H9 (cell line): ENCODE measurements around the gene SOHLH2. TPM values are rescaled to one million over a fixed set of nuclear protein-coding genes. Genes with fewer than 3 reads are reported as not detected.

Experiments used
- DNase-seq: peaks from one replicate; pipeline ENCODE4 v3.0.0-alpha.2; 2017
- H2AFZ ChIP-seq: one replicate; pipeline ENCODE4 v1.6.1; 2013; ENCODE audit warnings: mild to moderate bottlenecking, low read length, control low read depth, moderate library complexity
- H2AK5ac ChIP-seq: 2 replicates; pipeline ENCODE4 v1.6.1; 2013; ENCODE audit warnings: low read length, control low read depth, mixed read lengths; ENCODE audit not compliant: insufficient read length
- H2BK120ac ChIP-seq: one replicate; pipeline ENCODE4 v1.6.1; 2013; ENCODE audit warnings: low read depth, mild to moderate bottlenecking, low read length, control low read depth, inconsistent platforms; ENCODE audit not compliant: poor library complexity, severe bottlenecking
- H2BK12ac ChIP-seq: 2 replicates; pipeline ENCODE4 v1.6.1; 2013; ENCODE audit warnings: low read length, control low read depth, mixed read lengths, low read depth; ENCODE audit not compliant: insufficient read length
- H2BK15ac ChIP-seq: 2 replicates; pipeline ENCODE4 v1.6.1; 2013; ENCODE audit warnings: low read depth, low read length, control low read depth
- H2BK20ac ChIP-seq: one replicate; pipeline ENCODE4 v1.6.1; 2013; ENCODE audit warnings: low read depth, mild to moderate bottlenecking, low read length, control low read depth, inconsistent platforms; ENCODE audit not compliant: poor library complexity, severe bottlenecking
- H2BK5ac ChIP-seq: 2 replicates; pipeline ENCODE4 v1.6.1; 2013; ENCODE audit warnings: low read length, control low read depth, mixed read lengths; ENCODE audit not compliant: insufficient read length
- H3K14ac ChIP-seq: 2 replicates; pipeline ENCODE4 v1.6.1; 2013; ENCODE audit warnings: low read length, control low read depth; ENCODE audit not compliant: insufficient read depth
- H3K18ac ChIP-seq: 2 replicates; pipeline ENCODE4 v1.6.1; 2013; ENCODE audit warnings: low read depth, mild to moderate bottlenecking, mixed read lengths, low read length, control low read depth; ENCODE audit not compliant: insufficient read length
- H3K23ac ChIP-seq: 2 replicates; pipeline ENCODE4 v1.6.1; 2013; ENCODE audit warnings: low read length, control low read depth, mixed read lengths, low read depth; ENCODE audit not compliant: insufficient read length
- H3K23me2 ChIP-seq: 2 replicates; pipeline ENCODE4 v1.6.1; 2013; ENCODE audit warnings: low read depth, mild to moderate bottlenecking, mixed read lengths, low read length, control low read depth; ENCODE audit not compliant: insufficient read length, poor library complexity, severe bottlenecking
- H3K27ac ChIP-seq: 2 replicates; pipeline ENCODE4 v1.5.1; 2013; ENCODE audit warnings: low read length, control low read depth, mixed read lengths, low read depth; ENCODE audit not compliant: insufficient read length
- H3K27me3 ChIP-seq: 2 replicates; pipeline ENCODE4 v1.6.1; 2013; ENCODE audit warnings: low read length, control low read depth, inconsistent platforms; ENCODE audit not compliant: insufficient read depth
- H3K4ac ChIP-seq: 2 replicates; pipeline ENCODE4 v1.6.1; 2013; ENCODE audit warnings: low read depth, mild to moderate bottlenecking, control low read depth, inconsistent platforms, low read length, moderate library complexity
- H3K4me1 ChIP-seq: 2 replicates; pipeline ENCODE4 v1.6.1; 2013; ENCODE audit warnings: low read length, control low read depth, inconsistent platforms; ENCODE audit not compliant: insufficient read depth
- H3K4me2 ChIP-seq: 2 replicates; pipeline ENCODE4 v1.6.1; 2013; ENCODE audit warnings: low read length, control low read depth, mixed read lengths; ENCODE audit not compliant: insufficient read length, insufficient read depth
- H3K56ac ChIP-seq: 2 replicates; pipeline ENCODE4 v1.6.1; 2013; ENCODE audit warnings: low read depth, mild to moderate bottlenecking, mixed read lengths, low read length, control low read depth; ENCODE audit not compliant: insufficient read length
- H3K79me1 ChIP-seq: 2 replicates; pipeline ENCODE4 v1.6.1; 2013; ENCODE audit warnings: low read depth, mild to moderate bottlenecking, moderate library complexity, low read length, control low read depth, inconsistent platforms; ENCODE audit not compliant: insufficient read depth, poor library complexity, severe bottlenecking
- H3K79me2 ChIP-seq: 2 replicates; pipeline ENCODE4 v1.6.1; 2013; ENCODE audit warnings: low read length, control low read depth, inconsistent platforms; ENCODE audit not compliant: insufficient read depth
- H3K9ac ChIP-seq: 2 replicates; pipeline ENCODE4 v1.6.1; 2013; ENCODE audit warnings: low read length, control low read depth, mixed read lengths; ENCODE audit not compliant: insufficient read length; ENCODE audit errors: extremely low read depth
- H3K9me3 ChIP-seq: one replicate; pipeline ENCODE4 v1.6.1; 2013; ENCODE audit warnings: low read depth, low read length, inconsistent platforms; ENCODE audit not compliant: control insufficient read depth
- H3T11ph ChIP-seq: one replicate; pipeline ENCODE4 v1.6.1; 2013; ENCODE audit warnings: mild to moderate bottlenecking, low read length, control low read depth, inconsistent platforms
- H4K20me1 ChIP-seq: one replicate; pipeline ENCODE4 v1.6.1; 2013; ENCODE audit not compliant: control insufficient read depth, insufficient read length, insufficient read depth
- H4K5ac ChIP-seq: 2 replicates; pipeline ENCODE4 v1.6.1; 2013; ENCODE audit warnings: low read depth, mild to moderate bottlenecking, mixed read lengths, low read length, control low read depth; ENCODE audit not compliant: insufficient read length
- H4K8ac ChIP-seq: replicated peaks from 2 replicates; pipeline ENCODE4 v1.6.1; 2013; ENCODE audit warnings: low read length, control low read depth, mixed read lengths, low read depth; ENCODE audit not compliant: insufficient read length
- H4K91ac ChIP-seq: 2 replicates; pipeline ENCODE4 v1.6.1; 2013; ENCODE audit warnings: low read depth, mild to moderate bottlenecking, moderate library complexity, mixed read lengths, low read length, control low read depth; ENCODE audit not compliant: insufficient read length
- H3K27ac Mint-ChIP-seq, 3 experiments: 2 replicates in 2 of 3; 3 replicates in 1 of 3; pipeline ENCODE4 v1.8.0; 2020 to 2021; ENCODE audit warnings: mixed read lengths in 3 of 3, mild to moderate bottlenecking in 1 of 3, moderate library complexity in 1 of 3
- H3K27me3 Mint-ChIP-seq: 2 replicates; pipeline ENCODE4 v1.8.0; 2021; ENCODE audit warnings: low read depth, mild to moderate bottlenecking, moderate library complexity, mixed read lengths
- H3K36me3 Mint-ChIP-seq, 3 experiments: 2 replicates in 2 of 3; 3 replicates in 1 of 3; pipeline ENCODE4 v1.8.0; 2020 to 2021; ENCODE audit warnings: low read depth in 3 of 3, mixed read lengths in 3 of 3; ENCODE audit not compliant: insufficient read depth in 1 of 3
- H3K4me1 Mint-ChIP-seq, 2 experiments: 2 replicates each; pipeline ENCODE4 v1.8.0; 2020; ENCODE audit warnings: mixed read lengths in 2 of 2
- H3K4me3 Mint-ChIP-seq, 2 experiments: 2 replicates in 1 of 2; 3 replicates in 1 of 2; pipeline ENCODE4 v1.8.0; 2020 to 2021; ENCODE audit warnings: mild to moderate bottlenecking in 2 of 2, mixed read lengths in 2 of 2, moderate library complexity in 1 of 2
- H3K9me3 Mint-ChIP-seq, 2 experiments: 2 replicates in 1 of 2; 3 replicates in 1 of 2; pipeline ENCODE4 v1.8.0; 2020; ENCODE audit warnings: mild to moderate bottlenecking in 2 of 2, mixed read lengths in 2 of 2, moderate library complexity in 1 of 2
- CTCF ChIP-seq: fragments of 200-600 bp; sonication (generic); conservative IDR thresholded peaks from 3 replicates; pipeline ENCODE4 v1.8.0; 2021; ENCODE audit warnings: antibody characterized with exemption, mild to moderate bottlenecking
- WGBS: extraction: QIAGEN DNeasy Blood & Tissue Kit; methylation state at CpG from one replicate; pipeline ENCODE4 v1.1.7; 2013; ENCODE audit warnings: missing lambda C conversion rate, low lambda C conversion rate, mixed read lengths; ENCODE audit not compliant: insufficient read length; ENCODE audit errors: extremely low coverage; 5-methylcytosine and 5-hydroxymethylcytosine counted together
- total RNA-seq: library from RNA; stranded (reverse); gene quantifications from 2 replicates; pipeline ENCODE4 v1.2.1, GENCODE V29; 2021

SOHLH2 gene
- total RNA-seq, 1 experiment from 2014 or later, result 1.3 TPM

GRCh38 chr13:36166046-36166445, 48.3 kb downstream of the SOHLH2 start:
- no peak overlapping the region for H2BK15ac ChIP-seq
- no peak overlapping the region for H2BK5ac ChIP-seq
- H3K23me2 ChIP-seq, result no peaks in the 10 kb centered on the region
- no peaks in the 10 kb centered on the region for H3K79me2 ChIP-seq
- no CpG with 5 or more reads among the region's 5 CpGs for WGBS
- H2BK12ac ChIP-seq, result no peak overlapping the region
- Mint-ChIP-seq H3K36me3 (no peaks in the 10 kb centered on the region), H3K27ac (no peak overlapping the region), H3K27me3 (no peaks in the 10 kb centered on the region), H3K4me1 (peaks cover 11 to 13% of the 10 kb centered on the region in 2 experiments), H3K4me3 (no peak overlapping the region), H3K9me3 (no peaks in the 10 kb centered on the region)
- TF ChIP-seq CTCF, result no peak
- H3K18ac ChIP-seq, result no peak overlapping the region
- no peak overlapping the region for H3K27ac ChIP-seq
- no peak overlapping the region for H3K23ac ChIP-seq
- H3K9me3 ChIP-seq, result no peaks in the 10 kb centered on the region
- H3K4ac ChIP-seq, result no peak overlapping the region
- H3K9ac ChIP-seq, result no peak overlapping the region
- H3K4me1 ChIP-seq, result peaks cover 3% of the 10 kb centered on the region; the same call in 1 of the 2 replicates
- H3K27me3 ChIP-seq, result no peaks in the 10 kb centered on the region
- H4K5ac ChIP-seq, result no peak overlapping the region
- H4K8ac ChIP-seq, result no peak overlapping the region
- no peaks in the 10 kb centered on the region for H3K79me1 ChIP-seq
- H2BK120ac ChIP-seq, result no peak overlapping the region
- no peak overlapping the region for H3T11ph ChIP-seq
- no peak overlapping the region for H3K56ac ChIP-seq
- no peak overlapping the region for H3K4me2 ChIP-seq
- no peaks in the 10 kb centered on the region for H4K20me1 ChIP-seq
- no peak overlapping the region for H2BK20ac ChIP-seq
- no peak for DNase-seq
- H2AK5ac ChIP-seq, result no peak overlapping the region
- no peak overlapping the region for H2AFZ ChIP-seq
- no peak overlapping the region for H3K14ac ChIP-seq
- no peak overlapping the region for H4K91ac ChIP-seq
